KMS-11 (cell line): ENCODE measurements around the gene TAF5.

Experiments
- H2AFZ ChIP-seq: fragments of 200-600 bp; sonication (generic); 2 replicates; pipeline ENCODE4 v1.6.1; 2016; ENCODE audit warnings: antibody characterized with exemption, mixed run types, low read depth
- H3K27ac ChIP-seq: fragments of 200-600 bp; sonication (generic); 2 replicates; pipeline ENCODE4 v1.6.1; 2016; ENCODE audit warnings: mild to moderate bottlenecking, mixed run types
- H3K27me3 ChIP-seq: fragments of 200-600 bp; sonication (generic); 2 replicates; pipeline ENCODE4 v1.6.1; 2017; ENCODE audit warnings: mild to moderate bottlenecking, low read depth, mixed run types, moderate library complexity; ENCODE audit not compliant: insufficient read depth
- H3K36me3 ChIP-seq: fragments of 200-600 bp; sonication (generic); 2 replicates; pipeline ENCODE4 v1.6.1; 2017; ENCODE audit warnings: mild to moderate bottlenecking, mixed run types; ENCODE audit not compliant: insufficient read depth
- H3K4me1 ChIP-seq: fragments of 200-600 bp; sonication (generic); 2 replicates; pipeline ENCODE4 v1.6.1; 2016; ENCODE audit warnings: mild to moderate bottlenecking, low read depth, mixed run types; ENCODE audit not compliant: poor library complexity, severe bottlenecking
- H3K4me2 ChIP-seq: fragments of 200-600 bp; sonication (generic); 2 replicates; pipeline ENCODE4 v1.7.0; 2016; ENCODE audit warnings: mild to moderate bottlenecking, mixed run types
- H3K4me3 ChIP-seq: fragments of 200-600 bp; sonication (generic); IDR thresholded peaks from 2 replicates; pipeline ENCODE4 v1.6.1; 2017; ENCODE audit warnings: low read depth, low read length, mixed read lengths; ENCODE audit not compliant: insufficient read depth
- H3K79me2 ChIP-seq: fragments of 200-600 bp; sonication (generic); 2 replicates; pipeline ENCODE4 v1.6.1; 2016; ENCODE audit warnings: low read depth, mixed run types; ENCODE audit not compliant: insufficient read depth
- H3K9ac ChIP-seq: fragments of 200-600 bp; sonication (generic); 2 replicates; pipeline ENCODE4 v1.6.1; 2016; ENCODE audit warnings: mild to moderate bottlenecking, mixed run types
- H4K20me1 ChIP-seq: fragments of 200-600 bp; sonication (generic); 2 replicates; pipeline ENCODE4 v1.6.1; 2016; ENCODE audit warnings: mild to moderate bottlenecking, mixed run types; ENCODE audit not compliant: insufficient read depth
- CTCF ChIP-seq: fragments of 200-600 bp; sonication (generic); conservative IDR thresholded peaks from 2 replicates; pipeline ENCODE4 v1.6.1; 2017; ENCODE audit warnings: low read depth, mild to moderate bottlenecking, antibody characterized with exemption, low read length, moderate library complexity, mixed read lengths

Gene TAF5

GRCh38 chr10:103396067-103396788, 28.5 kb downstream of the TAF5 start, which contains the start of the genes ATP5MK and PDCD11:
TSS of gene ATP5MK (minus strand) at chr10:103396475. CDS start at chr10:103392457, 4,018 bp downstream.
TSS of gene PDCD11 (plus strand) at chr10:103396626. CDS start at chr10:103398427, 1,801 bp downstream.
- H3K4me1 ChIP-seq: peaks cover 42% of the 10 kb centered on the region
- H3K4me2 ChIP-seq: peak within 1 kb of the TSS; percentile 94
- no peaks in the 10 kb centered on the region for H4K20me1 ChIP-seq
- H3K27ac ChIP-seq: peak within 1 kb of the TSS; percentile 68
- no peak for TF ChIP-seq CTCF
- peaks cover 68% of the 10 kb centered on the region for H3K79me2 ChIP-seq
- H3K27me3 ChIP-seq: no peaks in the 10 kb centered on the region
- no peaks in the 10 kb centered on the region; the same call in 1 of the 2 replicates for H3K36me3 ChIP-seq
- H3K9ac ChIP-seq: peak within 1 kb of the TSS; percentile 81
- H2AFZ ChIP-seq: peak within 1 kb of the TSS; percentile 66
- H3K4me3 ChIP-seq: no peak within 1 kb of the TSS

DNA sequence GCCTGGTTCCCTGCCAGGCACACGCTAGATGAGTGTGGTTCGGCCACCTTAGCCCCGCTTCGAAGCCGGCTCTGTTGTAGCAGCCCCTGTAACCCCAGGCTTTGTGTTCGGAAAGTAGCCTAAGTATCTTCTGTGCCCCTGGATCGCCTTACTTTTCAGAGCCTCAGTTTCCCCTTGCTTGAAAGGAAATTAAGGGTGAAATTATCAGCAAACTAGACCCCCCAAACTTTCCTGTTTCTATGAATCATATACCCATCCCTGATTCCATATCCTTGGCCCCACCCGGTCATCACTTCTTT, 29.0 kb downstream of the TAF5 start:
- H2AFZ ChIP-seq: peak overlapping the region; percentile 66
- peaks cover 42% of the 10 kb centered on the region for H3K4me1 ChIP-seq
- no peaks in the 10 kb centered on the region; the same call in 1 of the 2 replicates for H3K36me3 ChIP-seq
- H4K20me1 ChIP-seq: no peaks in the 10 kb centered on the region
- H3K27ac ChIP-seq: peak overlapping the region; percentile 41
- no peak overlapping the region for H3K4me3 ChIP-seq
- peaks cover 65% of the 10 kb centered on the region for H3K79me2 ChIP-seq
- H3K27me3 ChIP-seq: no peaks in the 10 kb centered on the region
- peak overlapping the region; percentile 77 for H3K4me2 ChIP-seq
- H3K9ac ChIP-seq: peak overlapping the region; percentile 81; the same call in 1 of the 2 replicates
- TF ChIP-seq CTCF: no peak

- peaks cover 3% of the 10 kb centered on the region; the same call in 1 of the 2 replicates for H3K36me3 ChIP-seq
- H2AFZ ChIP-seq: 0 out of 2 replicates have a peak overlapping the region, but pooled peaks have one; percentile 66
- peaks cover 65% of the 10 kb centered on the region for H3K79me2 ChIP-seq
- no peak for TF ChIP-seq CTCF
- H3K27ac ChIP-seq: peak overlapping the region; percentile 41; the same call in 1 of the 2 replicates
- peaks cover 42% of the 10 kb centered on the region for H3K4me1 ChIP-seq
- no peak overlapping the region for H3K4me3 ChIP-seq
- no peaks in the 10 kb centered on the region for H3K27me3 ChIP-seq
- H3K4me2 ChIP-seq: peak overlapping the region; percentile 77
- no peaks in the 10 kb centered on the region for H4K20me1 ChIP-seq
- H3K9ac ChIP-seq: peak overlapping the region; percentile 81; the same call in 1 of the 2 replicates
Observed at GRCh38 chr10:103397191-103397825, 29.5 kb downstream of the TAF5 start.

GRCh38 chr10:103413564-103413963, 45.8 kb downstream of the TAF5 start:
- Histone ChIP-seq H3K9ac (no peak overlapping the region), H4K20me1 (no peaks in the 10 kb centered on the region; the same call in 1 of the 2 replicates)

More at GRCh38 chr10:103413564-103413963, 45.8 kb downstream of the TAF5 start:
- no peak overlapping the region for H2AFZ ChIP-seq
- H3K79me2 ChIP-seq: no peaks in the 10 kb centered on the region
- H3K27me3 ChIP-seq: no peaks in the 10 kb centered on the region
- no peak overlapping the region for H3K4me2 ChIP-seq
- peaks cover 24% of the 10 kb centered on the region; the same call in 1 of the 2 replicates for H3K36me3 ChIP-seq
- TF ChIP-seq CTCF: no peak
- H3K27ac ChIP-seq: no peak overlapping the region
- no peak overlapping the region for H3K4me3 ChIP-seq
- H3K4me1 ChIP-seq: peaks cover 16% of the 10 kb centered on the region
